SU-DHL-6 (cell line): ENCODE measurements around the gene AVEN.

Source experiments
- H2AFZ ChIP-seq: fragments of 200-600 bp; sonication (generic); 2 replicates; pipeline ENCODE4 v1.6.1; 2014; ENCODE audit warnings: low read depth, mild to moderate bottlenecking, moderate library complexity, mixed read lengths, antibody characterized with exemption, low read length; ENCODE audit not compliant: severe bottlenecking
- H3F3A ChIP-seq: fragments of 200-600 bp; shearing (Covaris generic); 2 replicates; pipeline ENCODE4 v1.6.0; 2016; ENCODE audit warnings: antibody characterized with exemption, mild to moderate bottlenecking; ENCODE audit not compliant: insufficient read depth
- H3K27ac ChIP-seq: fragments of 200-600 bp; sonication (generic); 2 replicates; pipeline ENCODE4 v1.5.1; 2016; ENCODE audit warnings: low read depth, mild to moderate bottlenecking, low read length, moderate library complexity, mixed read lengths
- H3K27me3 ChIP-seq: fragments of 200-600 bp; sonication (generic), shearing (Covaris generic); 2 replicates; pipeline ENCODE4 v1.6.0; 2014; ENCODE audit warnings: mild to moderate bottlenecking, low read length
- H3K36me3 ChIP-seq: fragments of 200-600 bp; sonication (generic); 2 replicates; pipeline ENCODE4 v1.6.1; 2014; ENCODE audit warnings: mild to moderate bottlenecking, low read length, mixed read lengths
- H3K4me2 ChIP-seq: fragments of 300-600, 200-600 bp; shearing (Covaris generic), sonication (generic); 2 replicates; pipeline ENCODE4 v1.6.0; 2014; ENCODE audit warnings: low read length, low read depth, mild to moderate bottlenecking; ENCODE audit not compliant: poor library complexity, severe bottlenecking
- H3K4me3 ChIP-seq: fragments of 200-600 bp; sonication (generic); 2 replicates; pipeline ENCODE4 v1.5.1; 2014; ENCODE audit warnings: antibody characterized with exemption, low read length, mild to moderate bottlenecking, mixed read lengths; ENCODE audit not compliant: insufficient read depth, poor library complexity, severe bottlenecking
- H3K79me2 ChIP-seq: fragments of 200-600 bp; sonication (generic); 2 replicates; pipeline ENCODE4 v1.6.1; 2014; ENCODE audit warnings: mild to moderate bottlenecking, low read length, moderate library complexity; ENCODE audit not compliant: insufficient read depth
- H3K9ac ChIP-seq: fragments of 200-600 bp; sonication (generic); 2 replicates; pipeline ENCODE4 v1.7.0; 2014; ENCODE audit warnings: mild to moderate bottlenecking, low read length
- H3K9me2 ChIP-seq: fragments of 200-600 bp; sonication (generic); replicated peaks from 2 replicates; pipeline ENCODE4 v1.6.1; 2014; ENCODE audit warnings: low read length; ENCODE audit not compliant: insufficient read depth
- H3K9me3 ChIP-seq: fragments of 200-600 bp; sonication (generic); 2 replicates; pipeline ENCODE4 v1.6.1; 2014; ENCODE audit warnings: low read length, mixed read lengths; ENCODE audit not compliant: insufficient read depth
- H4K20me1 ChIP-seq: fragments of 200-600 bp; sonication (generic); 2 replicates; pipeline ENCODE4 v1.6.1; 2014; ENCODE audit warnings: low read depth, mild to moderate bottlenecking, antibody characterized with exemption, low read length, moderate library complexity, mixed read lengths
- EZH2phosphoT487 ChIP-seq: fragments of 200-600 bp; sonication (generic), shearing (Covaris generic); conservative IDR thresholded peaks from 2 replicates; pipeline ENCODE4 v1.6.1; 2018; ENCODE audit warnings: mild to moderate bottlenecking, antibody characterized with exemption, low read length, moderate library complexity, mixed read lengths
- TF ChIP-seq, protein P1 (sequence below): fragments of 200-600 bp; sonication (generic); IDR thresholded peaks from one replicate; pipeline ENCODE4 v1.5.1; 2017; ENCODE audit warnings: antibody characterized with exemption, mild to moderate bottlenecking, low read length, moderate library complexity; ENCODE audit not compliant: insufficient read depth, poor library complexity, severe bottlenecking

AVEN gene

DNA sequence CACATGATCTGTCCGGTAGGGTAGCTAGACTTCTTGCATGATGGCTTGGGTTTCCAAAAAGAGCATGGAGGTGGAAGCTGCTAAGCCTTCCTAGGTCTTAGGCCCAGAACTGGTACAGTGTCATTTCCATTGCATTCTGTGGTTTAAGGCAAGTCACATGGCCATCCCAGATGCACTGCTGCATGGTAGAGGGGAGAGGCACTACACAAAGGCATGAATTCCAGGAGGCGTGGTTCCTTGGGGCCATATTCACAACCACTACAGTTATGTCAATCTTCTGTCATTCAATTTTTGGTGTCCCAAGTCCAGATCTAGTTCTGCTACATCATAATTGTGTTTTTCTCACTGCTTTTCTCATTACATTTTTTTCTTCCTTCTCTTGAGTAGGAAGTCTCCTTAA lies 192.9 kb downstream of the AVEN start:
- Histone ChIP-seq H3F3A (no peaks in the 10 kb centered on the region), H3K9me2 (no peaks in the 10 kb centered on the region)

DNA sequence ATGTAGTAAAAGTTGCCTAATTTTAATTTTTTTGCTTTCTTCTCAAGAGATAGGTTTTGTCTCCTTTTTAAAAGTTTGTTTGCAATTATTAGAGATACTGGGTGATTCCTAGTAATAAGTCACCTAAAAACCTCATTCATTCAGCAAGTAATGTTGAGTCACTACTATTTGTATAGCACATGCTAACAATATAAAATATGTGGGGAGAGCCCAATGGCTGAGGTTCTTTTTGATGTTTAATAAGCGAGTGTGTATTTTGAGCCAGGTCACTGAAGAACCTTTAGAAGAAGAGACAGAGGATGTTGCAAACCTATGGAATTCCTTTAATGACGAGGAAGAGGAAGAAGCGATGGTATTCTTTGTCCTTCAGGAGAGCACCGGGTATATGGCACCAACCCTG lies 194.4 kb downstream of the AVEN start:
- no peak overlapping the region for H3K9ac ChIP-seq
- no peaks in the 10 kb centered on the region for H3K27me3 ChIP-seq
- no peak for TF ChIP-seq EZH2phosphoT487
- TF ChIP-seq, protein P1, sequence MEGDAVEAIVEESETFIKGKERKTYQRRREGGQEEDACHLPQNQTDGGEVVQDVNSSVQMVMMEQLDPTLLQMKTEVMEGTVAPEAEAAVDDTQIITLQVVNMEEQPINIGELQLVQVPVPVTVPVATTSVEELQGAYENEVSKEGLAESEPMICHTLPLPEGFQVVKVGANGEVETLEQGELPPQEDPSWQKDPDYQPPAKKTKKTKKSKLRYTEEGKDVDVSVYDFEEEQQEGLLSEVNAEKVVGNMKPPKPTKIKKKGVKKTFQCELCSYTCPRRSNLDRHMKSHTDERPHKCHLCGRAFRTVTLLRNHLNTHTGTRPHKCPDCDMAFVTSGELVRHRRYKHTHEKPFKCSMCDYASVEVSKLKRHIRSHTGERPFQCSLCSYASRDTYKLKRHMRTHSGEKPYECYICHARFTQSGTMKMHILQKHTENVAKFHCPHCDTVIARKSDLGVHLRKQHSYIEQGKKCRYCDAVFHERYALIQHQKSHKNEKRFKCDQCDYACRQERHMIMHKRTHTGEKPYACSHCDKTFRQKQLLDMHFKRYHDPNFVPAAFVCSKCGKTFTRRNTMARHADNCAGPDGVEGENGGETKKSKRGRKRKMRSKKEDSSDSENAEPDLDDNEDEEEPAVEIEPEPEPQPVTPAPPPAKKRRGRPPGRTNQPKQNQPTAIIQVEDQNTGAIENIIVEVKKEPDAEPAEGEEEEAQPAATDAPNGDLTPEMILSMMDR = no peak
- H2AFZ ChIP-seq = no peak overlapping the region
- no peak overlapping the region for H3K4me3 ChIP-seq
- no peaks in the 10 kb centered on the region for H3K9me2 ChIP-seq
- H4K20me1 ChIP-seq = no peaks in the 10 kb centered on the region
- no peaks in the 10 kb centered on the region for H3K9me3 ChIP-seq
- H3K4me2 ChIP-seq = no peak overlapping the region
- no peaks in the 10 kb centered on the region for H3F3A ChIP-seq
- no peak overlapping the region for H3K27ac ChIP-seq
- H3K79me2 ChIP-seq = no peaks in the 10 kb centered on the region
- no peaks in the 10 kb centered on the region for H3K36me3 ChIP-seq

More for the DNA sequence above, 192.9 kb downstream of the AVEN start:
- Histone ChIP-seq H3K79me2 (no peaks in the 10 kb centered on the region), H3K4me2 (no peak overlapping the region), H3K4me3 (no peak overlapping the region), H2AFZ (no peak overlapping the region), H3K27me3 (no peaks in the 10 kb centered on the region), H3K9me3 (no peaks in the 10 kb centered on the region), H4K20me1 (no peaks in the 10 kb centered on the region), H3K36me3 (no peaks in the 10 kb centered on the region), H3K27ac (no peak overlapping the region), H3K9ac (no peak overlapping the region)
- TF ChIP-seq, protein P1 = no peak
- no peak for TF ChIP-seq EZH2phosphoT487

DNA sequence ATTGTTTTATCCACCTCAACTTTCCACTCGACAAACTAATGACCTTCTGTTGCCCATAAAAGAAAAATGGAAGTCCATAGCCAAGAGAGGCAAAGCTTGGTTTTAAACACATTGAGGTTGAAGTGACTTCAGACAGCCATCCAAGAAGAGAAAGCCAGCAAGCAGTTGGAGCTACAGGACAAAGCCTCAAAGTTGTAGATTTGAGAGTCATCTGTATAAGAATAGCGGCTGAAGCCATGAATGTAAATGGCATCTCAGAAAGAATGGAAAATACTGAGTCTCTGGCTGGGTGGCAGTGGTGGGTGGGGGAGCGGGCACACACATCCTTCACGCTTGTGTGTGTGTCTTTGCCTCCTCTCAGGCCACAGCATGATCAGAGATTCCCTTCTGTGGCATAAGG lies 194.8 kb downstream of the AVEN start:
- Histone ChIP-seq H3K9ac (no peak overlapping the region), H3K27me3 (no peaks in the 10 kb centered on the region), H4K20me1 (no peaks in the 10 kb centered on the region), H3K36me3 (no peaks in the 10 kb centered on the region), H3K9me3 (no peaks in the 10 kb centered on the region), H3K4me2 (no peak overlapping the region), H3K9me2 (no peaks in the 10 kb centered on the region), H3K79me2 (no peaks in the 10 kb centered on the region), H3F3A (no peaks in the 10 kb centered on the region), H3K27ac (no peak overlapping the region), H2AFZ (no peak overlapping the region), H3K4me3 (no peak overlapping the region)
- TF ChIP-seq, protein P1 = no peak

DNA sequence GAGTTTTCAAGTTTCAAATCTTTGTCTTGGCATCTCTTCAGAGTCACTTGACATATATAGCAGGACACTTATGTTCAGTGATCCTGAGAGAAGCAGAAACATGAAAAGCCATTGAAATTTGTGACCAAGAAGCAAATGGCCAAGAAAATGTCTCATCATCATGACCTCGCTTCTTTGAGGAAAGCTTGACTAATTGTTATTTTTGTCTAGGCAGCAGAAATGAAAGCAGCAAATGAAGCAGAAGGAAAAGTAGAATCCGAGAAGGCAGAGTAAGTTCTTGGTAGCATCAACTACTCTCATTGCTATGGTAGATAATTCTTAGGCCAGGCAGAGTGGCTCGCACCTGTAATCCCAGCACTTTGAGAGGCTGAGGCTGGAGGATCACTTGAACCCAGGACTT lies 198.4 kb downstream of the AVEN start:
- no peak overlapping the region for H2AFZ ChIP-seq
- H3K9ac ChIP-seq = no peak overlapping the region
- H3K27me3 ChIP-seq = no peaks in the 10 kb centered on the region
- no peaks in the 10 kb centered on the region for H3F3A ChIP-seq
- no peaks in the 10 kb centered on the region for H3K79me2 ChIP-seq
- no peaks in the 10 kb centered on the region for H3K36me3 ChIP-seq
- no peaks in the 10 kb centered on the region for H3K9me3 ChIP-seq
- H4K20me1 ChIP-seq = no peaks in the 10 kb centered on the region
- no peak overlapping the region for H3K4me2 ChIP-seq
- H3K9me2 ChIP-seq = no peaks in the 10 kb centered on the region
- no peak overlapping the region for H3K27ac ChIP-seq
- H3K4me3 ChIP-seq = no peak overlapping the region
- TF ChIP-seq, protein P1 = no peak
- no peak for TF ChIP-seq EZH2phosphoT487
